Right atrium auricular region (tissue), 2 donors: Measurements from ENCODE around the gene TTI1. TPM values are rescaled to one million over a fixed set of nuclear protein-coding genes. Genes with fewer than 3 reads are reported as not detected.

ENCODE experiments used
- DNase-seq: peaks from one replicate; pipeline ENCODE4 v3.0.0-alpha.2; 2019; ENCODE audit warnings: low spot score
- H3K27ac ChIP-seq, 2 donors: fragments of 200-600 bp; sonication (generic); 1 replicate in 1 of 2; 2 replicates in 1 of 2; pipeline ENCODE4 v1.5.1; 2016 to 2019
- H3K27me3 ChIP-seq, 2 donors: fragments of 200-600 bp; sonication (generic); one replicate each; pipeline versions ENCODE4 v1.5.1 to v1.6.0; 2017 to 2019
- H3K36me3 ChIP-seq: fragments of 200-600 bp; sonication (generic); one replicate; pipeline ENCODE4 v1.5.1; 2016
- H3K4me1 ChIP-seq, 2 donors: fragments of 200-600 bp; sonication (generic); one replicate each; pipeline versions ENCODE4 v1.5.1 to v1.6.0; 2017 to 2019
- H3K4me3 ChIP-seq, 2 donors: fragments of 200-600 bp; sonication (generic); 1 replicate in 1 of 2; 2 replicates in 1 of 2; pipeline ENCODE4 v1.5.1; 2017 to 2019; ENCODE audit warnings: mild to moderate bottlenecking in 1 of 2, moderate library complexity in 1 of 2
- H3K9me3 ChIP-seq, 2 donors: fragments of 200-600 bp; sonication (generic); one replicate each; pipeline ENCODE4 v1.5.1; 2019
- CTCF ChIP-seq, 2 donors: fragments of 200-600 bp; sonication (generic); IDR thresholded peaks; one replicate each; pipeline ENCODE4 v1.5.1; 2019; ENCODE audit warnings: antibody characterized with exemption in 2 of 2
- total RNA-seq, 2 donors: library from RNA; depleted of rRNA; stranded (reverse); fragments of >200 nt; gene quantifications; one replicate each; pipeline ENCODE4 v1.1.0, GENCODE V29; 2016

TTI1 gene
- total RNA-seq, 2 donors from 2014 or later, result 10.8 to 11.5 TPM

- no peak for TF ChIP-seq CTCF (IDR thresholded peaks at IDR 0.05)
- no peak overlapping the region for H3K4me3 ChIP-seq
- no peaks in the 10 kb centered on the region for H3K9me3 ChIP-seq
- H3K36me3 ChIP-seq, result peaks cover 2% of the 10 kb centered on the region
- H3K4me1 ChIP-seq, result no peaks in the 10 kb centered on the region
- DNase-seq, result no peak
- no peak overlapping the region for H3K27ac ChIP-seq
- no peaks in the 10 kb centered on the region for H3K27me3 ChIP-seq
Observed at GRCh38 chr20:37939701-37940560, 93.3 kb downstream of the TTI1 start.

GRCh38 chr20:37938954-37939353, 94.3 kb downstream of the TTI1 start:
- Histone ChIP-seq H3K9me3 (no peaks in the 10 kb centered on the region), H3K27ac (no peak overlapping the region), H3K4me3 (no peak overlapping the region), H3K4me1 (no peaks in the 10 kb centered on the region), H3K36me3 (peaks cover 7% of the 10 kb centered on the region), H3K27me3 (no peaks in the 10 kb centered on the region)
- DNase-seq, result no peak
- TF ChIP-seq CTCF (IDR thresholded peaks at IDR 0.05), result no peak

- H3K4me3 ChIP-seq, result no peak overlapping the region
- no peak overlapping the region for H3K27ac ChIP-seq
- H3K36me3 ChIP-seq, result peaks cover 7% of the 10 kb centered on the region
- no peaks in the 10 kb centered on the region for H3K9me3 ChIP-seq
- H3K4me1 ChIP-seq, result no peaks in the 10 kb centered on the region
- no peak for TF ChIP-seq CTCF (IDR thresholded peaks at IDR 0.05)
- no peak for DNase-seq
- H3K27me3 ChIP-seq, result no peaks in the 10 kb centered on the region
Observed at GRCh38 chr20:37938181-37938750, 95.0 kb downstream of the TTI1 start.

- Histone ChIP-seq H3K4me3 (no peak overlapping the region), H3K4me1 (no peaks in the 10 kb centered on the region), H3K9me3 (no peaks in the 10 kb centered on the region), H3K36me3 (peaks cover 7% of the 10 kb centered on the region), H3K27ac (no peak overlapping the region), H3K27me3 (no peaks in the 10 kb centered on the region)
- TF ChIP-seq CTCF (IDR thresholded peaks at IDR 0.05), result no peak
- no peak for DNase-seq
Observed at GRCh38 chr20:37937686-37938085, 95.6 kb downstream of the TTI1 start.

GRCh38 chr20:37936451-37936850, 96.8 kb downstream of the TTI1 start:
- H3K36me3 ChIP-seq, result peaks cover 11% of the 10 kb centered on the region
- no peak for DNase-seq
- H3K27ac ChIP-seq, result no peak overlapping the region
- no peak overlapping the region for H3K4me3 ChIP-seq
- H3K27me3 ChIP-seq, result no peaks in the 10 kb centered on the region
- no peaks in the 10 kb centered on the region for H3K9me3 ChIP-seq
- H3K4me1 ChIP-seq, result peaks cover 0 to under 1% of the 10 kb centered on the region in 2 donors
- TF ChIP-seq CTCF (IDR thresholded peaks at IDR 0.05), result no peak
